ENCODE results near the gene EFCAB8.

- TF ChIP-seq, protein P1, sequence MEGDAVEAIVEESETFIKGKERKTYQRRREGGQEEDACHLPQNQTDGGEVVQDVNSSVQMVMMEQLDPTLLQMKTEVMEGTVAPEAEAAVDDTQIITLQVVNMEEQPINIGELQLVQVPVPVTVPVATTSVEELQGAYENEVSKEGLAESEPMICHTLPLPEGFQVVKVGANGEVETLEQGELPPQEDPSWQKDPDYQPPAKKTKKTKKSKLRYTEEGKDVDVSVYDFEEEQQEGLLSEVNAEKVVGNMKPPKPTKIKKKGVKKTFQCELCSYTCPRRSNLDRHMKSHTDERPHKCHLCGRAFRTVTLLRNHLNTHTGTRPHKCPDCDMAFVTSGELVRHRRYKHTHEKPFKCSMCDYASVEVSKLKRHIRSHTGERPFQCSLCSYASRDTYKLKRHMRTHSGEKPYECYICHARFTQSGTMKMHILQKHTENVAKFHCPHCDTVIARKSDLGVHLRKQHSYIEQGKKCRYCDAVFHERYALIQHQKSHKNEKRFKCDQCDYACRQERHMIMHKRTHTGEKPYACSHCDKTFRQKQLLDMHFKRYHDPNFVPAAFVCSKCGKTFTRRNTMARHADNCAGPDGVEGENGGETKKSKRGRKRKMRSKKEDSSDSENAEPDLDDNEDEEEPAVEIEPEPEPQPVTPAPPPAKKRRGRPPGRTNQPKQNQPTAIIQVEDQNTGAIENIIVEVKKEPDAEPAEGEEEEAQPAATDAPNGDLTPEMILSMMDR (IDR thresholded peaks at IDR 0.05): no peak
- TF ChIP-seq POLR2A (IDR thresholded peaks at IDR 0.05): no peak
These were observed 87.9 kb downstream of the EFCAB8 start for GRCh38 chr20:32946629-32947028.
